A673 (cell line): Measurements from ENCODE around the gene POGLUT2.

Source experiments
- EZH2 ChIP-seq: fragments of 200-600 bp; sonication (generic); IDR thresholded peaks from 2 replicates; pipeline ENCODE4 v1.6.1; 2017; ENCODE audit warnings: borderline replicate concordance, low read depth, mild to moderate bottlenecking, mixed read lengths, antibody characterized with exemption, low read length; ENCODE audit not compliant: poor library complexity, severe bottlenecking
- TF ChIP-seq, protein P1 (sequence below): fragments of 300-800, 200-600 bp; sonication (generic); conservative IDR thresholded peaks from 2 replicates; pipeline ENCODE4 v1.5.1; 2017; ENCODE audit warnings: low read depth, mild to moderate bottlenecking, antibody characterized with exemption, low read length, moderate library complexity, mixed read lengths

DNA sequence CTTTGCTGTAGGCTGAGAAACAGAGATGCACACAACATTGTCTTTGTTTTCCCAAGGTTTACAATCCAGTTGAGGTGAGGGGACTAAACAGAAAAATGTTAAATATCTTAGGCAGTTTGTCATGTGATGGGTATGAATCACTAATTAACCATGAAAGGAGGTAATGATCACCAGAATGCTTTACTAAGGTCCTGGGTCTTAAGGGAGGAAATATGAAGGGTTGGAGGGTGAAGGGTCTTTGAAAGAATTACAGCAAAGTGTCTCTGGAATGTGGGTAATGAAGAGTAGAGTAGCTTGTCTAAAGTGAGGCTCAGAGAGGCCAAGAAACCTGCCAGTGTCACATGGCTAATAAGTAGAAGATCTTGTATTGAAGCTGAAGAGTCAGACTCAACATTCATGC is 19.1 kb upstream of the POGLUT2 start:
- TF ChIP-seq EZH2, result no peak
- TF ChIP-seq, protein P1, sequence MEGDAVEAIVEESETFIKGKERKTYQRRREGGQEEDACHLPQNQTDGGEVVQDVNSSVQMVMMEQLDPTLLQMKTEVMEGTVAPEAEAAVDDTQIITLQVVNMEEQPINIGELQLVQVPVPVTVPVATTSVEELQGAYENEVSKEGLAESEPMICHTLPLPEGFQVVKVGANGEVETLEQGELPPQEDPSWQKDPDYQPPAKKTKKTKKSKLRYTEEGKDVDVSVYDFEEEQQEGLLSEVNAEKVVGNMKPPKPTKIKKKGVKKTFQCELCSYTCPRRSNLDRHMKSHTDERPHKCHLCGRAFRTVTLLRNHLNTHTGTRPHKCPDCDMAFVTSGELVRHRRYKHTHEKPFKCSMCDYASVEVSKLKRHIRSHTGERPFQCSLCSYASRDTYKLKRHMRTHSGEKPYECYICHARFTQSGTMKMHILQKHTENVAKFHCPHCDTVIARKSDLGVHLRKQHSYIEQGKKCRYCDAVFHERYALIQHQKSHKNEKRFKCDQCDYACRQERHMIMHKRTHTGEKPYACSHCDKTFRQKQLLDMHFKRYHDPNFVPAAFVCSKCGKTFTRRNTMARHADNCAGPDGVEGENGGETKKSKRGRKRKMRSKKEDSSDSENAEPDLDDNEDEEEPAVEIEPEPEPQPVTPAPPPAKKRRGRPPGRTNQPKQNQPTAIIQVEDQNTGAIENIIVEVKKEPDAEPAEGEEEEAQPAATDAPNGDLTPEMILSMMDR, result no peak
